Activated CD4-positive, alpha-beta T cell treated with anti-CD3 and anti-CD28 coated beads, Interleukin-2, amount 50 U/mL, for 24 hours (primary cell): ENCODE results near the gene TCAF1.
A peak's percentile ranks its signal among the peaks of the same experiment; 100 is the strongest.
"Not testable (repeated sequence)": the region's sequence is repeated elsewhere in the genome, so short reads cannot be mapped to it uniquely, and the experiment has no call there.

Experiments
- DNase-seq, 2 donors: peaks; one replicate each; pipeline ENCODE4 v3.0.0-alpha.2; 2020; ENCODE audit warnings: low read depth in 1 of 2, low spot score in 1 of 2

The TCAF1 gene

GRCh38 chr7:143871534-143871933, 30.4 kb downstream of the TCAF1 start:
- DNase-seq: not testable (repeated sequence)

GRCh38 chr7:143857994-143858393, 44.0 kb downstream of the TCAF1 start:
- not testable (repeated sequence) for DNase-seq

GRCh38 chr7:143855443-143855842, 46.5 kb downstream of the TCAF1 start:
- not testable (repeated sequence) for DNase-seq

GRCh38 chr7:143850682-143851081, 51.3 kb downstream of the TCAF1 start:
- DNase-seq: no peak

- no peak for DNase-seq
These were observed 52.0 kb downstream of the TCAF1 start for GRCh38 chr7:143849785-143850479.

- DNase-seq: no peak
These were observed 53.8 kb downstream of the TCAF1 start for GRCh38 chr7:143848192-143848591.

GRCh38 chr7:143846692-143847091, 55.3 kb downstream of the TCAF1 start:
- DNase-seq: no peak

GRCh38 chr7:143841696-143842095, 60.3 kb downstream of the TCAF1 start:
- not testable (repeated sequence) for DNase-seq

GRCh38 chr7:143840062-143840461, 61.9 kb downstream of the TCAF1 start:
- DNase-seq: not testable (repeated sequence)

GRCh38 chr7:143837223-143837622, 64.8 kb downstream of the TCAF1 start:
- DNase-seq: peak; percentile 89 to 95

GRCh38 chr7:143836622-143837021, 65.4 kb downstream of the TCAF1 start:
- peak; percentile 86 to 87 for DNase-seq

- DNase-seq: not testable (repeated sequence)
These were observed 65.9 kb downstream of the TCAF1 start for GRCh38 chr7:143836088-143836487.

- not testable (repeated sequence) for DNase-seq
These were observed 75.4 kb downstream of the TCAF1 start for GRCh38 chr7:143826578-143826977.

- DNase-seq: not testable (repeated sequence)
These were observed 77.5 kb downstream of the TCAF1 start for GRCh38 chr7:143824295-143825135.

- not testable (repeated sequence) for DNase-seq
These were observed 78.2 kb downstream of the TCAF1 start for GRCh38 chr7:143823634-143824294.

- DNase-seq: not testable (repeated sequence)
These were observed 80.3 kb downstream of the TCAF1 start for GRCh38 chr7:143821392-143822277.

GRCh38 chr7:143817873-143818272, 84.1 kb downstream of the TCAF1 start:
- DNase-seq: not testable (repeated sequence)

GRCh38 chr7:143816471-143817133, 85.4 kb downstream of the TCAF1 start:
- not testable (repeated sequence) for DNase-seq

GRCh38 chr7:143810639-143811038, 91.3 kb downstream of the TCAF1 start:
- not testable (repeated sequence) for DNase-seq

- not testable (repeated sequence) for DNase-seq
These were observed 95.3 kb downstream of the TCAF1 start for GRCh38 chr7:143806664-143807071.
